HG03342 (cell line): ENCODE data around the gene ARL6IP5.

Experiments used
- ATAC-seq: cut with Tn5 transposase; IDR thresholded peaks from one replicate; pipeline ENCODE4 v1.9.1; 2021; ENCODE audit warnings: mild to moderate bottlenecking, moderate library complexity; ENCODE audit not compliant: unreplicated experiment

Gene ARL6IP5

DNA sequence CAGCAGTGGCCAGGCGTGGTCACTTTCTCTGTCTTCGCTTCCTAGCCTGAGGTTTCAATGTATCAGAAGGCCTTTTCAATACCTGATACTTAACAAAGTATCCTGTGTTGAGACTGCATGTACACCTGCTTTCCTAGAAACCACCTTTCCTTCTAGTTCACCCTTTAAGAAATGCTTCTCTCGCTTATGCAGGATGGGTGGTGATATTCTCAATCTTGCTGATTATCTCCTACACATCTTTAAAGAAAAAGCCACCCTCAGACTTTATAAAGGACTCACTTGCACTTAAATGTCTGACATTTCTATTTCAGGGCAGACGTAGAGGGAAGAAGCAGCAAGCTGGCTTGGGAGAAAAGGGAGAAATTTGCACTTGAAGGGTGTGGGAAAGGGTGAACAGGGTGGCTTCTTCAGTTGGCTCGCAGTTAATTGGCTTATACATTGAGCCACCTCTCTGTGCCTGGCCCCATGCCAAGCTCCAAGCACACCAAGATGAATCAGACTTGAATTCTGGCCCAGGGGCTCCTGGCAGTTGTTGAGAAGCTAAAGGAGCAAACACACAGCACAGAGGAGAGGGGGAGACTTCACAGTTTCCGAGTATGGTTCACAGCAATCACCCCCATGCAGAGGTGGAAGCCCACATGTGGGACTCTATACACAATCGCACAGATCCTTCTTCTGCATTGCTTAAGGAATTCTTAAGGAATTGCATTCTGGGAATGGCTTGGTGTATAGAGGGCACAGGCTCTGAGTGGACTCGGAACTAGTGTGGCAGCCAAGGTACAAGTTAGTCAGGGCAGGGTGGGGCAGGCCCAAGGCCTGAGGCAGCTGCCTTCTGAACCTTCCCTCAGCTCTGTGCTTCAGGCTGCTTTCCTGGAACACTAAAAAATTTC, 1.3 kb downstream of the ARL6IP5 start:
- ATAC-seq, result no peak

- no peak for ATAC-seq
Observed at GRCh38 chr3:69087030-69087791, 2.5 kb downstream of the ARL6IP5 start.

DNA sequence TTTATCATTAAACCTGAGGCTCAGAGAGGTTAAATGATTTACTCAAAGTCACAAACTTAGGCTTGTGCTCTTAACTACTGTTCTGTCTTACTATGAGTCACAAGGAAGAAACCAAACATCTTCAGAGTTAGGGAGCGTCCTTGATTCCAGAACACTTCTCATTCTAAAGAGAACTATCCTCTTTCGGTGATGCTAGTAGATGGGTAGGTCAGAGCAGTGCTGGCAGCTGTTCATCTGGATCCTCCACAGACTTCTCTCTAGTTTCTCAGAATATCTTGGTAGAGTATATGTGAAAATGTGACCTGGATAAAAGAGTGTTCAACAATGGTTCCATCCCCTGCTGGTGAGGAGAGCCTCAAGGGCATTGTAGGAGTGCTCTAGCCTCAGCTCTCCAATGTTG, 3.3 kb downstream of the ARL6IP5 start:
- ATAC-seq, result peak; percentile 26

GRCh38 chr3:69090021-69090420, 5.3 kb downstream of the ARL6IP5 start:
- no peak for ATAC-seq

DNA sequence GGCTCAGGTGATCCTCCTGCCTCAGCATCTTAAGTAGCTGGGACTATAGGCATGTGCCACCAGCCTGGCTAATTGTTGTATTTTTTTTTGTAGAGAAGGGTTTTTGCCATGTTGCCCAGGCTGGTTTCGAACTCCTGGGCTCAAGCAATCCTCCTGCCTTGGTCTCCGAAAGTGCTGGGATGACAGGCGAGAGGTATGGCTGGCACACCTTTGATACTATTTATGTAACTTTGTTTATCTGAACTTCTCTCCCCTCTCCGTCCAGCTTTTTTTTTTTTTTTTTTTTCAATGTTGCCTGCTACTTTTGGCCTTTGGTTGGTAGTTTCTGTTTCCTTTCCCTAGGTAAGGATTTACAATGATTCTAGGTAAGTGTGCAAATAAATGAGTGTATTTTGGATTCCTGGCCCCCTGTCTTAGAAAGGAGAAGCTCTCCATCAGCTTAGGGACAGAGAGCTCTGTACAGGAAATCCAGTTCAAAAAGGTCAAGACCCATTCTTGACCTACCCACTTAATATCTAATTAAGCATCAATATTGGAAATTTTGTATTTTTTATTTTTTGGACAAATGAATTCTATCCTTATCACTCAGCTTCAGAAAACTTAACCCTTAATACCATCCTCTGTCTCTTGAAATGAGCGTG, 6.8 kb downstream of the ARL6IP5 start:
- no peak for ATAC-seq

GRCh38 chr3:69092030-69092516, 7.3 kb downstream of the ARL6IP5 start:
- ATAC-seq, result peak; percentile 79

- no peak for ATAC-seq
Observed at GRCh38 chr3:69094467-69095205, 9.9 kb downstream of the ARL6IP5 start.

- no peak for ATAC-seq
Observed at GRCh38 chr3:69095636-69096035, 10.9 kb downstream of the ARL6IP5 start.

DNA sequence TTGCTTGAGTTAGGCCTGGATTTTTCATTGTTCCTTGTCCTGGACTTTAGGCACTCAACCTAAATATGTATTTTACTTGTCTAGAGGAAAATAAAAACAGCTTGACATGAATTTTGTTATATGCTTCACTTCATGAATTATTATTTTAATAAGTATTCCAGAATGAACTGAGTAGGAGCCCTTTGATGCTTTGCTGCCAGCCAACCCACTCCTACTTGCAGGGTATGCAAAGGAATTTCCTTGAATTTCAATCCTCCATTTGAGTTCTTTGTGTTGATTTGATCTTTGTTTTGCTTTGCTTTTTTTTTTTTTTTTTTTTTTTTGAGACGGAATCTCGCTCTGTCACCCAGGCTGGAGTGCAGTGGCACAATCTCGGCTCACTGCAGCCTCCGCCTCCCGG, 11.6 kb downstream of the ARL6IP5 start:
- ATAC-seq, result no peak

GRCh38 chr3:69097407-69098086, 12.8 kb downstream of the ARL6IP5 start:
- ATAC-seq, result no peak

- ATAC-seq, result no peak
Observed at GRCh38 chr3:69099576-69099975, 14.8 kb downstream of the ARL6IP5 start.

GRCh38 chr3:69102384-69102783, 17.6 kb downstream of the ARL6IP5 start:
- ATAC-seq, result no peak

- ATAC-seq, result no peak
Observed at GRCh38 chr3:69103123-69103522, 18.4 kb downstream of the ARL6IP5 start.

- no peak for ATAC-seq
Observed at GRCh38 chr3:69104586-69104985, 19.8 kb downstream of the ARL6IP5 start.

DNA sequence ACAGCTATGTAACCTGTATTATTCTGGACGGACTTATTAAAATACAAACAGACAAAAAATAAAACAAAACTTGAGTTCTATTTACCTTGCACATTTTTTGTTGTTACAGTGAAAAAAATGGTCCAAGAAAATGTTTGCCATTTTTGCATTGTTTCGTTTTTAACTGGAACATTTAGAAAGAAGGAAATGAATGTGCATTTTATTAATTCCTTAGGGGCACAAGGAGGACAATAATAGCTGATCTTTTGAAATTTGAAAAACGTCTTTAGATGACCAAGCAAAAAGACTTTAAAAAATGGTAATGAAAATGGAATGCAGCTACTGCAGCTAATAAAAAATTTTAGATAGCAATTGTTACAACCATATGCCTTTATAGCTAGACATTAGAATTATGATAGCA, 20.6 kb downstream of the ARL6IP5 start:
- ATAC-seq, result no peak

GRCh38 chr3:69107841-69108240, 23.1 kb downstream of the ARL6IP5 start:
- no peak for ATAC-seq

GRCh38 chr3:69108811-69109210, 24.1 kb downstream of the ARL6IP5 start:
- no peak for ATAC-seq

DNA sequence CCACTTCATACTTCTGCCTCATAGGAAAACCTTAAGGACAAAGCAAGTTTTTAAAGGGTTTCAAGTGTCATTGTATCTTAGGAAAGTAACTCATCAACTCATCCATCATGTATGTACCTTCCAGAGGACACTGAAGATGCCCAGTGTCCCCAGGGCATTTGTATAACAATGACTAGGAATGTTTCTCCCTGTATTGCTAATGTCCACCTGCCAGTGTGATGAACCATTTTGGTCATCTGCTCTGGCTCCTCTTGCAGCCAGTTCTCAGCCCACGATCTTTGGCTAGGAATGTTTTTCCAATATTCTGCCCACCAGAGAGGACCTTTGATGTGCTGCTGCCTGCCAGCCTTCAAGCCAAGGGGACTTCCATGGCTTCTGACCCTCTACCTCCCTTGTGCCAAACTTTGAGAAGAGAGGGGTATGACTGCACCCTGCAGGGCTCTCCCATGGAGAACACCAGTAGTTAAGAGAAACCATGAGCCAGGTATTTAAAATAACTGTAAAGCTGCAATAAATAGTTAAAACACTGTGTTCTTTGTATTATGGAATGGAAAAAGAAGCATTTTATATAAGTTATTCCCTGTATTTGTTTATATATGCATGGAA, 26.3 kb downstream of the ARL6IP5 start:
- no peak for ATAC-seq

DNA sequence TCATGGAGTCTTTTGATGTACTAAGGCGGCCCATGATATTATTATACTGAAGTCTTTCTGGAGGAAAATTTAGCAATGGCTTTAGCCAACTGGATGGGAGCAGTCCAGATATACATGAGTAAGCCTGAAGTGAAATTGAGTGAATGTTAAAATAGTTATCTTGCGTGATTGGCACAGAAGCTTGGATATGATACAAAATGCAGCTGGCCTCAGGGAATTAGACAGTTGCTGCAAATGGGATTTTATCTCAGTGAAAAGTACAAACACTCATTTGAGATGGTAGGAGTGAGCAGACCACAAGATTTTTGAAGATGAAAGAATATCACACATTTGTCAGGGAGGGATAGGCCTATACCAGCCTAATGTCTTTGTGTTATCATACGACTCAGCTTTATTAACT, 28.8 kb downstream of the ARL6IP5 start:
- no peak for ATAC-seq

GRCh38 chr3:69115731-69116130, 31.0 kb downstream of the ARL6IP5 start:
- no peak for ATAC-seq
